Testis (tissue), 5 donors: ENCODE data around the gene HAPLN1. TPM values are rescaled to one million over a fixed set of nuclear protein-coding genes. Genes with fewer than 3 reads are reported as not detected.

Experiments used
- DNase-seq: peaks from one replicate; pipeline ENCODE4 v3.0.0-alpha.2; 2019
- H3K27ac ChIP-seq, 2 donors: fragments of 200-600 bp; sonication (generic); one replicate each; pipeline ENCODE4 v1.5.1; 2019
- H3K27me3 ChIP-seq: fragments of 200-600 bp; sonication (generic); one replicate; pipeline ENCODE4 v1.5.1; 2019
- H3K36me3 ChIP-seq: fragments of 200-600 bp; sonication (generic); one replicate; pipeline ENCODE4 v1.5.1; 2017; ENCODE audit warnings: low read depth; ENCODE audit errors: missing control alignments
- H3K4me1 ChIP-seq: fragments of 200-600 bp; sonication (generic); one replicate; pipeline ENCODE4 v1.5.1; 2019
- H3K4me3 ChIP-seq, 2 donors: fragments of 200-600 bp; sonication (generic); one replicate each; pipeline ENCODE4 v1.5.1; 2017 to 2019
- H3K9me3 ChIP-seq: fragments of 200-600 bp; sonication (generic); one replicate; pipeline ENCODE4 v1.5.1; 2017
- POLR2A ChIP-seq: fragments of 450-650 bp; IDR thresholded peaks from one replicate; pipeline ENCODE4 v1.6.1; 2017; ENCODE audit warnings: antibody characterized with exemption, mild to moderate bottlenecking, moderate library complexity
- WGBS, 2 donors: methylation state at CpG; one replicate each; pipeline ENCODE4 v1.1.5; 2018; 5-methylcytosine and 5-hydroxymethylcytosine counted together
- intact Hi-C: fragments of 100-400 bp; cut with DNase I; formaldehyde crosslinking; loops from one replicate; pipeline ENCODE4 v1.15.1; 2023; ENCODE audit warnings: low total_unique reads
- long read RNA-seq, 2 donors: transcript quantifications; one replicate each; lab custom pipeline, GENCODE V29; 2026
- polyA plus RNA-seq: library from polyadenylated mRNA; stranded (reverse); fragments of 350-450 nt; fragmentation: Illumina TruSeq; extraction: RNeasy Lipid Tissue Mini Kit (QIAGEN cat#74804); gene quantifications from one replicate; pipeline ENCODE4 v1.2.3, GENCODE V29; 2014; ENCODE audit warnings: low read depth, low replicate concordance; ENCODE audit not compliant: insufficient read depth
- total RNA-seq, 2 donors: library from RNA; depleted of rRNA; stranded (reverse); fragments of >200 nt; gene quantifications; one replicate each; pipeline ENCODE4 v1.2.3, GENCODE V29; 2016
- TF ChIP-seq, protein P1 (sequence below), 3 experiments: fragments of 450-650 bp in 2 of 3; fragments of 200-600 bp in 1 of 3; sonication (generic) in 1 of 3; IDR thresholded peaks; one replicate each; pipeline ENCODE4 v1.5.1; 2016 to 2019; ENCODE audit warnings: antibody characterized with exemption in 3 of 3, mild to moderate bottlenecking in 2 of 3, moderate library complexity in 1 of 3

HAPLN1 gene
- total RNA-seq (not detected), polyA plus RNA-seq (not detected)
- long read RNA-seq, donor 1, full-length matches to known transcripts: 3 of 3 reads
- long read RNA-seq, donor 1, partial matches to known transcripts: 0 of 3 reads
- long read RNA-seq, donor 1, other reads (novel, unspliced or antisense): 0 of 3 reads
- long read RNA-seq, donor 2, full-length matches to known transcripts: 1 of 6 reads
- long read RNA-seq, donor 2, partial matches to known transcripts: 5 of 6 reads
- long read RNA-seq, donor 2, other reads (novel, unspliced or antisense): 0 of 6 reads

DNA sequence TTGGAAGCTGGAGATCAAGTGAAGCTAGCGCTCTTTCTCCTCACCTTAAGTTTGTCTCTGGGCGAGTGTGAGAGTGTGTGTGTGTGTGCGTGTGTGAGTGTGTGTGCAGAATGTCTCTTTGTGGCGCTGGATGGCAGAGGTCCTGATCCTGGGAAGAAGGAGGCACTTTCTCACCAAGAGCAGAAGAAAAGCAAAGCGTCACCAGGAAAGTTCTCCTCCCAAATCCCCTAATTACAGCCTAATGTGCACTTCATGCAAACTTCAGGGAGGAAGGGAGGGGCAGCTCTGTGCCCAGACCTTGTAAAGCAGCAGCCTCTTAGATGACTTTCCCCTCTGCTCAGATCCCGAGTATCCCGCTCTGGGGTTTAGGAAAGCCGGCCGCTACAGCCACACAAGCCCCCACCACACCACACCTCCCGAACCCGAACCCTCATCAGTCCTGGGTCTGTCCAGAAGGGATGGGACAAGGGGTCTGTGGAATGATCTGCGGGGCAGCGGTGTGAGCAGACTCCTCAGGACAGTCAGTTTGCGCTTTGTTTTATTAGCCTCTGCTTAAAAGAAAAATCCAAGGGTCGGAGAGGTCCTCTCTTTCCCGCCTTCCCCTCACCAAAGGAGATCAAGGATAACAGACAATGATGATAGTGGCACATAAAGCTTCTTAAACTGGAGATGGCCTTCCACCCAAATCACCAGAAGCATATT, at the start of gene HAPLN1:
Gene HAPLN1 (minus strand): TSS at position 20 of the 702 bp plus-strand sequence. CDS start 47,332 bp downstream, outside the sequence.
- TF ChIP-seq POLR2A: no peak
- TF ChIP-seq, protein P1, sequence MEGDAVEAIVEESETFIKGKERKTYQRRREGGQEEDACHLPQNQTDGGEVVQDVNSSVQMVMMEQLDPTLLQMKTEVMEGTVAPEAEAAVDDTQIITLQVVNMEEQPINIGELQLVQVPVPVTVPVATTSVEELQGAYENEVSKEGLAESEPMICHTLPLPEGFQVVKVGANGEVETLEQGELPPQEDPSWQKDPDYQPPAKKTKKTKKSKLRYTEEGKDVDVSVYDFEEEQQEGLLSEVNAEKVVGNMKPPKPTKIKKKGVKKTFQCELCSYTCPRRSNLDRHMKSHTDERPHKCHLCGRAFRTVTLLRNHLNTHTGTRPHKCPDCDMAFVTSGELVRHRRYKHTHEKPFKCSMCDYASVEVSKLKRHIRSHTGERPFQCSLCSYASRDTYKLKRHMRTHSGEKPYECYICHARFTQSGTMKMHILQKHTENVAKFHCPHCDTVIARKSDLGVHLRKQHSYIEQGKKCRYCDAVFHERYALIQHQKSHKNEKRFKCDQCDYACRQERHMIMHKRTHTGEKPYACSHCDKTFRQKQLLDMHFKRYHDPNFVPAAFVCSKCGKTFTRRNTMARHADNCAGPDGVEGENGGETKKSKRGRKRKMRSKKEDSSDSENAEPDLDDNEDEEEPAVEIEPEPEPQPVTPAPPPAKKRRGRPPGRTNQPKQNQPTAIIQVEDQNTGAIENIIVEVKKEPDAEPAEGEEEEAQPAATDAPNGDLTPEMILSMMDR (IDR thresholded peaks at IDR 0.05): no peak
- Histone ChIP-seq H3K9me3 (no peaks in the 10 kb centered on the region), H3K4me1 (peaks cover 6% of the 10 kb centered on the region), H3K36me3 (no peaks in the 10 kb centered on the region), H3K27me3 (no peaks in the 10 kb centered on the region), H3K4me3 (peak within 1 kb of the TSS in 1 of 2 donors; percentile 52), H3K27ac (no peak within 1 kb of the TSS)
- DNase-seq: no peak
- intact Hi-C loops: no loop called here
- WGBS, 2 donors: 14 to 23% methylated on average over 14 to 16 of the region's 16 CpGs

GRCh38 chr5:83767409-83767992, 46.8 kb upstream of the HAPLN1 start:
- Histone ChIP-seq H3K4me3 (no peak overlapping the region), H3K36me3 (no peaks in the 10 kb centered on the region), H3K27ac (no peak overlapping the region), H3K27me3 (no peaks in the 10 kb centered on the region), H3K9me3 (no peaks in the 10 kb centered on the region), H3K4me1 (no peaks in the 10 kb centered on the region)
- intact Hi-C loops: no loop called here
- 57 to 63% methylated on average over 3 of the region's 3 CpGs for WGBS, 2 donors
- no peak for DNase-seq
- TF ChIP-seq, protein P1 (IDR thresholded peaks at IDR 0.05): no peak
- no peak for TF ChIP-seq POLR2A

DNA sequence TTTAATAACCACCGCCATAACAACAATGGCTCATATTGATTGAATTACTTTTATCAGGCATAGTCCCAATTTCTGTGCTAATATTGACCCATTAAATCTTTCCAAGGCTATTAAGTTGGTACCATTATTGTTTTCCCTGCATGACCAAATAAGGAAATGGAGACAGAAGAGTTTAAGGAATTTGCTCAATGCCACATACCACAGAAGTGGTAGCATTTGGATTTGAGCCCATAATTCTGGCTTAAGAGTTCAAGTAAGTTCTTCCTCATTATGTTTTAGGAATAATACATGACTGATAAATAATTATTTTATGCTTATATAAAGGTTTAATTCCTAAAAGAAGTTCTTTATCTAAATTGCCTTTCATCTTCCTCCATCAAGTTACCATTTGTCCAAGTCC, 43.4 kb upstream of the HAPLN1 start:
- TF ChIP-seq, protein P1 (IDR thresholded peaks at IDR 0.05): no peak
- no peak for TF ChIP-seq POLR2A
- WGBS, 2 donors: 96 to 100% methylated on average over 1 of the region's 1 CpG
- H3K9me3 ChIP-seq: no peaks in the 10 kb centered on the region
- H3K27me3 ChIP-seq: no peaks in the 10 kb centered on the region
- no peak for DNase-seq
- no peak overlapping the region for H3K27ac ChIP-seq
- H3K4me3 ChIP-seq: no peak overlapping the region
- H3K4me1 ChIP-seq: no peaks in the 10 kb centered on the region
- intact Hi-C loops: no loop called here
- H3K36me3 ChIP-seq: no peaks in the 10 kb centered on the region

DNA sequence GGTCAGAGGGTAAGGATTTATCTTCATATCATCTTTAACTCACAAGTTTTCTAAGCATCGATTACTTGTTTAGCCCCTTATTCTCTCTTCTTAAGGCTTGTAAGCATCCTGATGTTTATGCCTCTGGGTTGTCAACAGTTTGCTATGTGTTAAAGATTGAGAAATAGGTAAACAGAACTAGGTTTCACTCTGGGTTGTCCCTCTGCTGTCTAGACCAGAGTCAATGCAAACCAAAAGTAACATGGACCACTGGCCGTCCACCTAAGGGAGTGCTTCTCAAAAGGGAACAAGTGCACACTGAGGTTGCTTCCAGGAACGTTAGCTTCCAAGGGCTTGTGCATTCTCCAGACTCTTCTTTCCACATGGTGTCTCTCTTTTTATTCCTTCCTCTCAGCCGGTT, 39.9 kb upstream of the HAPLN1 start:
- TF ChIP-seq, protein P1 (IDR thresholded peaks at IDR 0.05): no peak
- no peak for TF ChIP-seq POLR2A
- no peak for DNase-seq
- no peaks in the 10 kb centered on the region for H3K4me1 ChIP-seq
- H3K27me3 ChIP-seq: no peaks in the 10 kb centered on the region
- no peaks in the 10 kb centered on the region for H3K36me3 ChIP-seq
- H3K9me3 ChIP-seq: no peaks in the 10 kb centered on the region
- intact Hi-C loops: no loop called here
- WGBS, 2 donors: 65 to 78% methylated on average over 4 of the region's 4 CpGs
- H3K4me3 ChIP-seq: no peak overlapping the region
- H3K27ac ChIP-seq: no peak overlapping the region
